Psoas muscle (tissue), 8 donors: ENCODE results near the gene MYO1C. TPM values are rescaled to one million over a fixed set of nuclear protein-coding genes. Genes with fewer than 3 reads are reported as not detected.

Experiments used
- ATAC-seq, 4 donors: fragments of 200-7000 bp; cut with Tn5 transposase; one replicate each; pipeline ENCODE4 v1.9.1; 2020; ENCODE audit warnings: moderate library complexity in 3 of 4, mild to moderate bottlenecking in 2 of 4
- DNase-seq, 2 donors: peaks; one replicate each; pipeline ENCODE4 v3.0.0-alpha.2; 2020
- H3K27ac ChIP-seq: fragments of 200-600 bp; one replicate; pipeline ENCODE4 v1.8.0; 2022
- H3K27me3 ChIP-seq, 3 donors: fragments of 200-600 bp in 1 of 3; one replicate each; pipeline versions ENCODE4 v1.6.1 to v1.8.0; 2013 to 2022; ENCODE audit warnings: low read length in 2 of 3, mild to moderate bottlenecking in 2 of 3, moderate library complexity in 1 of 3; ENCODE audit not compliant: insufficient read depth in 3 of 3
- H3K36me3 ChIP-seq, 2 donors: fragments of 200-600 bp in 1 of 2; one replicate each; pipeline versions ENCODE4 v1.6.1 to v1.8.0; 2013 to 2022; ENCODE audit warnings: low read depth in 1 of 2, mild to moderate bottlenecking in 1 of 2, moderate library complexity in 1 of 2; ENCODE audit not compliant: insufficient read depth in 1 of 2
- H3K4me1 ChIP-seq: fragments of 200-600 bp; one replicate; pipeline ENCODE4 v1.8.0; 2022
- H3K4me3 ChIP-seq: fragments of 200-600 bp; one replicate; pipeline ENCODE4 v1.8.0; 2022; ENCODE audit warnings: mild to moderate bottlenecking
- H3K9me3 ChIP-seq: fragments of 200-600 bp; one replicate; pipeline ENCODE4 v1.8.0; 2022
- WGBS, 3 donors: extraction: QIAGEN DNeasy Blood & Tissue Kit; methylation state at CpG; one replicate each; pipeline versions ENCODE4 v1.1.6 to v1.1.7; 2013; 5-methylcytosine and 5-hydroxymethylcytosine counted together
- intact Hi-C, 2 donors: fragments of 100-400 bp; cut with DNase I; formaldehyde crosslinking; loops; one replicate each; pipeline versions ENCODE4 v1.11.0 to v1.14.2; 2022
- polyA plus RNA-seq, 3 donors: library from polyadenylated mRNA; stranded (reverse); fragments of 200-250 nt; gene quantifications; one replicate each; pipeline ENCODE4 v1.2.3, GENCODE V29; 2013
- total RNA-seq, 4 donors: library from RNA; stranded (reverse); fragmentation: NEBNext Ultra II Directional in 2 of 4; extraction: Animal tissue kit (Norgen Biotek cat#: 25700) in 2 of 4; gene quantifications; one replicate each; pipeline versions ENCODE4 v1.2.1 to v1.2.4, GENCODE V29; 2021 to 2023
- TF ChIP-seq, protein P1 (sequence below): fragments of 200-600 bp; IDR thresholded peaks from one replicate; pipeline ENCODE4 v1.8.0; 2022; ENCODE audit warnings: antibody characterized with exemption
- donor health status: healthy with polysubstance abuse.
- donor health status: DM: no; HTN: no; CAD: no; lungs with moderate emphysema.
- donor health status: Bipolar disorder and iron deficiency.
- donor health status: healthy.
- donor health status: DM: yes; HTN: yes; CAD: no.
- donor health status: DM: no; HTN: no; CAD: no.
- donor health status: DM: no; HTN: no; CAD: no.
- donor health status: DM: yes; HTN: yes; CAD: no.

The MYO1C gene
- total and polyA plus RNA-seq, 7 donors: 24.0 to 82.7 (median 68.1) TPM

DNA sequence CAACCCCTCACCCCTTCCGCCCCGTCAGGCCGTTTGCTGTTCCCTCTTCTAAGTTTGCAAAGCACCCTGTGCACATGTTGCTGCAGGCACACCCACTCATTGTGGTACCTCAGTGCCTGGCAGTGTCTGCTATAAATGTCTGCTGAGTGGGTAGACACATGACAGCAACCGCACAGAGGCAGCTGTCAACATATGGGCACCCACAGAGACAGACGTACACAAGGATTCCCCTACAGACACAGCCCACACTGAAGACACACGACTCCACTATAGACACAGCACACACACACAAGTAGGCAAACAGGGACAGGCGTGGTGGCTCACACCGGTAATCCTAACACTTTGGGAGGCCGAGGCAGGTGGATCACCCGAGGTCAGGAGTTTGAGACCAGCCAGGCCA, 18.6 kb downstream of the MYO1C start:
- H3K4me3 ChIP-seq: no peak overlapping the region
- TF ChIP-seq, protein P1, sequence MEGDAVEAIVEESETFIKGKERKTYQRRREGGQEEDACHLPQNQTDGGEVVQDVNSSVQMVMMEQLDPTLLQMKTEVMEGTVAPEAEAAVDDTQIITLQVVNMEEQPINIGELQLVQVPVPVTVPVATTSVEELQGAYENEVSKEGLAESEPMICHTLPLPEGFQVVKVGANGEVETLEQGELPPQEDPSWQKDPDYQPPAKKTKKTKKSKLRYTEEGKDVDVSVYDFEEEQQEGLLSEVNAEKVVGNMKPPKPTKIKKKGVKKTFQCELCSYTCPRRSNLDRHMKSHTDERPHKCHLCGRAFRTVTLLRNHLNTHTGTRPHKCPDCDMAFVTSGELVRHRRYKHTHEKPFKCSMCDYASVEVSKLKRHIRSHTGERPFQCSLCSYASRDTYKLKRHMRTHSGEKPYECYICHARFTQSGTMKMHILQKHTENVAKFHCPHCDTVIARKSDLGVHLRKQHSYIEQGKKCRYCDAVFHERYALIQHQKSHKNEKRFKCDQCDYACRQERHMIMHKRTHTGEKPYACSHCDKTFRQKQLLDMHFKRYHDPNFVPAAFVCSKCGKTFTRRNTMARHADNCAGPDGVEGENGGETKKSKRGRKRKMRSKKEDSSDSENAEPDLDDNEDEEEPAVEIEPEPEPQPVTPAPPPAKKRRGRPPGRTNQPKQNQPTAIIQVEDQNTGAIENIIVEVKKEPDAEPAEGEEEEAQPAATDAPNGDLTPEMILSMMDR: no peak
- ATAC-seq: no peak
- H3K36me3 ChIP-seq: peaks cover 0 to 95% of the 10 kb centered on the region in 2 donors
- intact Hi-C loops: no loop called here
- peaks cover under 1% of the 10 kb centered on the region for H3K4me1 ChIP-seq
- WGBS, 3 donors: 87 to 92% (median 90%) methylated on average over 10 of the region's 10 CpGs
- no peaks in the 10 kb centered on the region for H3K27me3 ChIP-seq
- no peak for DNase-seq
- H3K9me3 ChIP-seq: no peaks in the 10 kb centered on the region
- no peak overlapping the region for H3K27ac ChIP-seq

DNA sequence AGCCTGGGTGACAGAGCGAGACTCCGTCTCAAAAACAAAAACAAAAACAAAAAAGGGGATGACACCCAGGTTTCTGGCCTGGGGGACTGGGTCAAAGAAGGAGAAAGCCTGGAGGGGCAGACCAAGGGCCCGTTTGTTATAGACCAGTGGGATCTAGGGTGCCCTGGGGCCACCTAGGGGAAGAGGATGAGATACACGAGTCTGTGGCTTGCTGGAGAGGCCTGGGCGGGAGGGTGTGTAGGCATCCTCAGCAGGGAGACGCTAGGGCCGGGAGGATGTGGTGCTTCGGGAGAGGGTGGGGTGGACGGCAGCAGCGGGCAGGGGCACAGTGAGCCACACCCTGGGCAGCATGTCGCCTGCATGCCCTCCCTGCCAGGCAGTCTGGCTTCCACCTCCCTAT, 19.3 kb downstream of the MYO1C start:
- intact Hi-C loops: no loop called here
- TF ChIP-seq, protein P1: no peak
- no peak for ATAC-seq
- 75 to 80% (median 76%) methylated on average over 11 of the region's 11 CpGs for WGBS, 3 donors
- DNase-seq: no peak
- no peaks in the 10 kb centered on the region for H3K9me3 ChIP-seq
- peaks cover 0 to 95% of the 10 kb centered on the region in 2 donors for H3K36me3 ChIP-seq
- no peak overlapping the region for H3K4me3 ChIP-seq
- no peaks in the 10 kb centered on the region for H3K27me3 ChIP-seq
- peaks cover 7% of the 10 kb centered on the region for H3K4me1 ChIP-seq
- no peak overlapping the region for H3K27ac ChIP-seq

DNA sequence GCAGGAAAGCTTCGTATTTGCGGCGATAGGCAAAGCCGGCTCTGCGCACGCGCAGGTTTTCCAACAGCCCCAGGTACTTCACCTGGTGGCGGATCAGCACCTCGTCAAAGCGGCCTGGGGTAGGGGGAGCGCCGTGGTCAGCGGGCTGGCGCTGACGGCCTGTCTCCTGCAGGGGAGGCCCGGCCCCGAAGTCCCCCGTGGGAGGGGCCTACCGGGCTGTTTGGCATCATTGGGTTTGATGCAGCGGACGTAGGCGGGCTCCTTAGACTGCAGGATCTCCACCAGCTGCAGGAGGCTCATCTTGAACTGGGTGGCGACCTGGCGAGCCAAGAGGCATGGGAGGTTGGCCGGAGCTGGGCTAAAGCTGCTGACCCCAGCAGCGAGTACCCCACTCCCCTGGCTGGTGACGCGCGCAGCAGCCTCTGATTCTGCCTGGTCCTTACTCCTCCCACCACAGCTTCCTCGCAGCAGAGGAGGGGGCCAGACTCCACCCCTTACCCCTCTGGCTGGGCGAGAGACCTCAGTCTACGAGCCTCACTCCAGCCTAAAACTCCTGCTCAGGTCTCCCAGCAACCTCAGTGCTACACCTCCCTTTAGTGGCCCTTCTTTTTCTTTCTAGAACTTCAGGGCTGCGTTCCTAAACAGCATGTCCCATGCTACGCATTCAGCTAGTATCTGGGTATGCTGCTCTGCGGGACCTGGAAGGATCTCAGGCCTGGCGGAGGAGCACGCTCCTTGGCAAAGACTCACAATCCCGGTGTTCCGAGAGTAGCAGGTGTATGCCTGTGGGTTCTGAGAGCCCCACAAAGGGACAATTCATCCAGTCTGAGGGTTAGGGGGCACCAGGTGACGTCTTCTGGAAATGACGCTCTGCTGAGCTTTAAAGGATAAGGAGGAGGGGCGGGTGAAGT, 20.3 kb downstream of the MYO1C start:
- peaks cover 9% of the 10 kb centered on the region for H3K4me1 ChIP-seq
- peaks cover 0 to 92% of the 10 kb centered on the region in 2 donors for H3K36me3 ChIP-seq
- no peak for DNase-seq
- no peak overlapping the region for H3K27ac ChIP-seq
- TF ChIP-seq, protein P1: no peak
- H3K27me3 ChIP-seq: no peaks in the 10 kb centered on the region
- H3K4me3 ChIP-seq: no peak overlapping the region
- H3K9me3 ChIP-seq: no peaks in the 10 kb centered on the region
- 87 to 89% (median 87%) methylated on average over 41 to 42 of the region's 42 CpGs for WGBS, 3 donors
- no peak for ATAC-seq
- intact Hi-C loops: no loop called here

DNA sequence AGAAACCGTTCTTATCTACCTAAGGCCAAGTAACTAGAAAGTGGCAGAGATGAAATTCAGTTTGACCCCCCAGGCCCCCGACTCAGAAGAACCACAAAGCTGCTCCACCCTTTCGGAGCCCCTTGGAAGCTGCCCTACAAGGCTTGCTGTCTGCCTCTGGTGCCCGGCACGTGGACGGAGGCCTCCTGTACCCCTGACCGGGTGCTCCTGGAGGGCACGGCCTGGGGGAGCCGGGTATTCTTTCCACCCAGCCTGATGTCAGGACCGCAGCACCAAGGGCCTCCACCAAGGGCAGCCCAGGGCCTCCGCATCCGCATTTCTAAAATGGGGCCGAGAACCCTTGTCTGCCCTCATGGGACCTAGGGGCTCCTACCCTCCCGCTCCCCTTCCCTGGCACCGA, 21.0 kb downstream of the MYO1C start:
- intact Hi-C loops: no loop called here
- Histone ChIP-seq H3K27me3 (no peaks in the 10 kb centered on the region), H3K36me3 (peaks cover 0 to 94% of the 10 kb centered on the region in 2 donors), H3K4me3 (no peak overlapping the region), H3K4me1 (peaks cover 9% of the 10 kb centered on the region), H3K9me3 (no peaks in the 10 kb centered on the region), H3K27ac (no peak overlapping the region)
- TF ChIP-seq, protein P1: no peak
- WGBS, 3 donors: 95 to 96% (median 95%) methylated on average over 15 of the region's 15 CpGs
- ATAC-seq (no peak), DNase-seq (no peak)
